ENCODE measurements around the gene UBE2QL1.

Gene UBE2QL1

DNA sequence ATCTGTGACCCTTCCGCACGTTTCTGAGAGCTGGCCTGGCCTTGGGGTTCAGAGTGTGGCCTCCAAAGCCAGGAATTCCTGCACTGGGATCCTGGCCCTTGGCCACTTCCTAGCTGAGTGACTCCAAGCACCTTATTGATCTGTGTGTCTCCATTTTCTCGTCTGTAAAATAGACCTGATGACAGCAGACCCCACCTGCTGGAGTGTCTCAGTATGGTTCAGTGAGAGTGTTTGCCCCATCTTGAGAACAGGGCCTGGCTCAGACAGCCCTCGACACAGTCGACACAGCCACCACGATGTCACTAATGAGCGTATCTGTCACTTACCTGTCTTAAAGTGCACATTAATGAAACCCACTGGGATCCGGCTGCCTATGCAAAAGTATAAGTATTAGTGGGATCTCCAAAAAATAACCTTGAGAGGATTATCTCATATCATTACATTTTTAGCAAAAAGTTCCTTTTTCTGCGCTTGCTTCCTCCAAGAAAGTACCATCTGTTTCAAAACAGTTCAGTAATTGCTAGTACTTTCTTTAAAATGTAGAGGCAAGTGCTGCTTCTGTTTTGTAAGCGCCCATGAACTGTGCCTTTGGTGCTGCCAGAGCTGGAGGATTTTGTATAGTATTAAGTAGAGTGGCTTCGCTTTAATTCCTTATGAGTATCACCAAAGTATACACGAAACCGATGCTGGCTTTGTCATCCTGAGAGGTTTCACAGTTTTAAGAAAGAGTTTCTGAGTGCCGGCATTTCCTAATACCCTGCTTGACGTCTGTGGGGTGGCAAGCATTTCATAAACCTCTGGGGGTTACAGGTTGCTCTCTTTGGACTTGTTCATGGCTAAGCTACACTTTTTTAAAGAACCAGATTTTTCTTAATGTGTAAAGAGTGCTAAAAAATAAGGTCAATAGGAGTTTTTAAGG, 31.7 kb downstream of the UBE2QL1 start:
- DNase-seq = no peak

DNA sequence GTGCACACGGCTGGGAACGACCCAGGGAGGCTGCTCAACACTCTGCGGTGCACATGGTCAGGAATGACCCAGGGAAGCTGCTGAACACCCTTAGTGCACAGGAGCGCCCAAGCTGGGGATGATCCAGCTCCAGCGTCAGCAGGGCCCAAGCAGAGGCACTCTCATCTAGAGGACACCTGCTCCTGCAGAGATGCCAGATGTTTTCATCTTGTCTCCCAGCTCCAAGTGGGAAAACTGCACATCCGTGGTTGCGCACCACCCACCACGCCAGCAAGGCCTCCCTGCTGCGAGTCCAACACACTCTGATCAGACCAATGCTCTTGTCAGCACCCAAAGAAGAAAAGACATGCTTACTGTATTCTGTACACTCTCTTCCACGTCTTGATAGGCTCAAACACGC, 34.1 kb downstream of the UBE2QL1 start:
- no peak for DNase-seq

DNA sequence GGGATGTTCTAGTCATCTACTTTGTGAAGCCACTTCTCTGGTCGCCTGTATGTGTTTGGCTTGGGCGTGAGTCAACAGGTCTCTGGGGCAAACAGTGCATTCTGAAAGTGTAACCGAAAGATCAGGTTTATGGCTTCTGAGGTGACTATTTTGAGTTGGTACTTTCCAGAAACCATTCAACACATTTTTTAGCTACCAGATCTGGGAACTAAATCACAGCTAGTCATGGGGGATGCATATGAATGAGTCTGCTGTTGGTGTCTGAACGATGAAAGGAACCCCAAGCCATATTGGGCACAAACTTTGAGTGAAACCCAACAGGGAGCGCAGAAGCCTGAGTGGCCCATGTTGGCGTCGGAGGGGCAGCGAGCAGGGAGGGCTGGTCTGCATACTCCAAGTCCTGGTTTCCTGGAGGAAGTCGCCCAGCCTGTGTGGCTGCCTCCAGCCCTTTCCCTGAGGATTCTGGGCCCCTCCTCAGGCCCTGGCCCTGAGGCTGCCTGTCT, 35.3 kb downstream of the UBE2QL1 start:
- DNase-seq = no peak

DNA sequence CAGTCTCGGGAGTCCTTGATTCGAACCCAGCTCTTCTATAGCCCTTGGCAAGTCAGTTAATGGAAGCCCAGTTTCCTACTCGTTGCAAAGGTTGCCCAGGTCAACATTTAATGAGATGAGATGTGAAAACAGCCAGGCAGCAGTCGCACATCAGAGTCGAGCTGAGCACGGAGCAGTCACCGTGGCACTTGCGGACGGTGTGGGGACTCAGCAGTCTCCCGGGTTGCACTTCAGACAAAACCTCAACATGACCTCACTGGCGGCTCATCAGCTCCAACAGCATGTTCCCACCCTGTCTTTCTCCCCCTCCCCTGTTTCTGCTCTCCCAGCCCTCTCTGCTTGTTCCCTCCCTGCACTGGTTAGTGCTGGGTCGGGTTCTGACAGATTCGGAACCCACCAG, 35.8 kb downstream of the UBE2QL1 start:
- no peak for DNase-seq

DNA sequence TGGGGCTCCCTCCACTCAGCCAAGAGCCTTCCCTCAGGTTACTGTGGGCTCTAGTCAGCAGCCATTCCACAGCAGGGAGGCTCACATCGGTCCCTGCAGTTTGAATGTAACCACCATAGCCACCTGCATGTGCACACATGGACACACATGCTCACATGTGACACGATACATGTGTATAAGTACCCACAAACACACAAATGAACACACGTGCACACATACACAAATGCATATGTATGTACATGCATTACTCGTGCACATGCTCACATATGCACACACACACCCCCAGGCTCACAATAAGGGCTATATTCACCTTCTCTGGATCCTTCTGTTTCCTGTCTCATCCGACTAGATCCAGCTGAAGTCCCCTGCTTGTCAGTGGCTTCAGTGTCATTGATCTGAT, 36.2 kb downstream of the UBE2QL1 start:
- DNase-seq = no peak

DNA sequence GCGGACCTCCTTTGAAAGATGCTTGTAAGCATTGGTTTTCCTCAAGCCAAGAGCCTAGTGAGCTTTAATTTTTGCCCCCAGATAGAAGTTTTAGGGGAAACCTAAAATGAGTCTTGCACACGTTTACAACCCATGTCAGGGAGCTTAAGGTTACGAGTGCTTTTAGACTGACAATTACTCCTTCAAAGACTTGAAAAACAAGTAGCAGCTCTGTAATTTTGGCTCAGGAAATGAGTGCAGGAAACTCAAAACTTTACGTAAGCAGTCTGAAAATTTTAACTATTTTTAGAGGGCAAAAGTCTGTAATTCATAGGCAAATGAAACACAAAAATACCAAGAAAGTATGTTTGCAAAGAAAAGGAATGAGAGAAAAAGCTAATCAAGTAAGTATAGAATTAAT, 36.8 kb downstream of the UBE2QL1 start:
- peak in 1 of 2 donors; percentile 2 for DNase-seq

DNA sequence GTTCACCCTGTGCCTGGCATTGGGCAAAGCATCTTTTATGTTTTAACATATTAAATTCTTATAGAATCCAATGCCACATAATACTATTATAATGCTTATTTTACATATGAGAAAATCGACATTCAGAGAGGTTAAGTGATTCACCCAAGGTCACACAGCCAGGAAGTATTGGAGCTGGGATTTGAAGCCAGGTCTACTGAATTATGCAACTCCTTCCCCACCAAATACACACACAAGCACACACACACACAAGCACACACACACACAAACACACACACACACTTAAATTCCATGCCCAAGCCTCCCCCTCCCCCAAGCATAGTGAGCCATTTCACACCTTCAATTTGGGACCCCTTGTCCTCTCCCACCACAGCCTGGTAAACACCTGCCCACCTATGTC, 37.4 kb downstream of the UBE2QL1 start:
- DNase-seq = no peak

DNA sequence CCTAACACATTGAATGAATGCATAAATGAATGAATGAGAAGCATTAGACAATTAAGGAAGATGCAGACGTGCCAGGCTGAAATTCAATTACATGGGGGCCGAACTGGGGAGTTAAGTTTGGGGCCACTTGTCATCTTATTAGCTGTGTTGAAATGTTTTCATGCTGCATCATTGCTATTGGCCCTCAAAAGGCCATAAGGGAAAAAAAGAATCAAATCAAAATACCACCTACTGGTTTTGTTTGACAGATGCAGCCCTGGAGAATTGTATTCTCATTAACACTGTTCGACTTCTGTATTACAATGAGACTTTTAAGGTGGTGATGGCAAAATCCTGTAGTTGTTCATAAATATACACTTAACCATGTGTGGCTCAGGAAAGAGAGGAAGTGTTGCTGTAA, 38.4 kb downstream of the UBE2QL1 start:
- DNase-seq = no peak

DNA sequence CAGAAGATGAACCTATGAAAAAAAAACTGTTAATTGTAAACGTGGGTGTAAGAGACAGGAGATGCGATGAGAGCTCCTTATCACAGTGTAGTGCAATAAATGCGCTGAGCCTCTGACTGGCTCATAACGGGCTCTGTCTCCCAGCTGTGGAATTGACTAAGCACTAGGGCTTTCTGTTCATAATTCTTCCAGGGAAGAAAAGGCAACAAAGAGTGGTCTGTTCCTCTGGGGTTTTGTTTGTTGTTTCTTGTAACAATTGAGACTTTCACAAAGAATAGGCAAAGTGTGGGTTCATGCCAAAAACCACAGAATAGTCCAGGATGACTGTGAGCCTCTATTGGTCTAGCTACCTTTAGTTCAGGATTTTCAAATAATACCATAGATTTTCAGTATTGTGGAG, 39.4 kb downstream of the UBE2QL1 start:
- DNase-seq = no peak

DNA sequence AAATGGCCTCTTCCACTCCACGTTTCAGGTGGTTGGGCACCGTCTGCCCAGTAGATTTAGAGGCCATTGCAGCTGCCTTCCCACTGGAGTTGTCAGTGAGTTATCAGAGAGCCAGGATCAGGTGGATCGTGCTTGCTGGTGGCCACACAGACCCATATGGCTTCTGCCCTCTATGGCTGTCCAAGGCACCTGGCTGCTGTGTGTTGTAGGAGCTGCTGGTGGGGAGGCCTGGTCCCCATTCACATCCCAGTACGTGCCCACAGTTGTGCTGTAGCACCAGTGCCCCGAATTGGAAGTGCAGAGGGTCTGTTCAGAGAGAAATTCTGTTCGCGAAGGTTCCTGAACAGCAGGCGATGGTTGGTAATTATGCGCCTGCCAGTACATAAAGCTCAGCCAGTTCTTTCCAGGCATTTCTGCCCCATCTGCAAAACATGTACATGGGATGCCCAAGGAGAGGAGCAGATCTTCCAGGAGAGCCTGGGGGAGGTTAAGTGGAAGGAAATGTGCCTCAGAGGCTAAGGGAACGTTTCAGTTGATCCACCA, 41.1 kb downstream of the UBE2QL1 start:
- DNase-seq = no peak

DNA sequence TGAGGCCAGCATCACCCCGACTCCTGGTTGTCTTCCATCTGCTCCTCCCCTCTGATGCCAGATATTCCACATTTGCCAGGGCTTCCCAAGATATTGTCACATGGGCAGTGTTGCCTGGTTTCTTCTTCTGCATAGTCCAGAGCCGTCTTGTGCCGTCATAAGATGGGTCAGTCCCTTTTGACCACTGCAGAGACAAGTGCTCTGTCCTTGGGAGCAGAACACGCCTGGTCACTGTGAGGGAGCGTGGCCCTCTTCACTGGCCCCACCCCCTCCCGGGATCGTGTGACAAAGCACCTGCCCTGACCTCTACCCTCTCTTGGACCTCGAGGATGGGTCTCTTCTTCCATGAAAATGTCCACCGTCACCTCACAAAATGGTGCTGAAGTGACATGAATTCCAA, 41.6 kb downstream of the UBE2QL1 start:
- no peak for DNase-seq

DNA sequence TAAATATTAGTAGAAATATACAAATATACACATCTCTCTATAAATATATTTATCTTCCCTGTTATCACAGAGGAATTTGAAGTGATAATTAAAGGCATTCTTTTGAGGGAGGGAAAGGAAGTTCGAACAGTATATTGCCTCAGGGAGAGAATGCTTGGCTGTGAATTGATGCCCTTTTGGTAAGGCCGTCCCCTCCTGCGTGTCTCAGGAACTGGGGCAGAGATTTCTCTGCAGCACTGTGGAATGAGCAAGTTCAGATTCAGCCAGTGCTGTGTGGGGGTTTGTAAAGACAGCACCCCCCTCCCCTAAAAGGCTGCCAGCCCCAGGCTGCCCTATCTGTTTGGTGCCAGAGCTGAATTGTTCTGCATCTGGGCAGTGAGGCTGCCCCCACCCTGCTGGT, 42.0 kb downstream of the UBE2QL1 start:
- no peak for DNase-seq

DNA sequence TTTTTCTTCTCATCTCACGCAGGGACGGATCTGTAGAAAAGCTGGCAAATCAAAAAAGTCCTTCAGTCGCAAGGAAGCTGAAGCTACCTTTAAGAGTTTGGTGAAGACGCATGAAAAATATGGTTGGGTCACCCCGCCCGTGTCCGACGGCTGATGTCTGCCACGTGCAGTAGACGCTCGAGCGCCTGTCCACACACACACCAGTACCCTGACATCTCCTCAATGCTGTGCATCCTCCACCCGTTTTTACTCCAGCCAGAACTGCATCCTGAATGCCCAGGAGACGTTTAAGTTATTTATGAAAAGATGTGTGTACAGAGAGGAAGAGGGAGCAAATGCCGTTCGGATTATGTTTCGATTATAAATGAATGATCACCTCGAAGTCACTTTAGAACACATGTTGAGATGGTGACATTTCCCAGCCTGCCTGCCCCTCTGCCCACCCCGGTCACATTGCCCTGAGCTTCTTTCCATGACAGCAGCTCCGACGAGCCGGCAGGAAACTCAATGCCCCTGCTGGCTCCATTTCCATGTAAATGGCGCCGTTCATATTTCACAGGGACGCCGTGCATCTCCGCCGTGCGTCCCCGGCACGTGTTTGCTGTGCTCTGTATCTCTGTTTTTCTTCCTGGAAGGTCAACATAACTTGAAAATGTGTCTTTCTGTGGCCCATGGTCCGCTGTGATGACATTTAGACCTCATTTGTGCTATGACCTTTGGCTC, 42.7 kb downstream of the UBE2QL1 start:
- DNase-seq = no peak

DNA sequence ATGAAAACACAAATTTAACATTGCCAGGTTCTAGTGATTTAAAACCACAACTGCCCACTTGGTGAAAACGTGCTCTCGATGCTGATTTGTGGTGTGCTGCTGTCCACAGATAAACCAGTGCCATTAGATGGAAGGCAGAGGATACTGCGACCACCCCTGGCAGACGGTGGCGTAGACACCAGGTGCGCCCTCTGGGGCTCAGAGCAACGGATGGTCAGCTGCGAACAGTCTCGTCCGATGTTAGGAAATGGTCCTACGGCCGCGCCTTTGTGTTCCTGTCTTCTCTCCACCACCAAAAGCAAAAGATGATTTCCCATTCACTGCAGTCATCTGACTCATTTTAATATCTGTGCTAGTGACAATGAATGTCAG, 43.2 kb downstream of the UBE2QL1 start:
- no peak for DNase-seq

DNA sequence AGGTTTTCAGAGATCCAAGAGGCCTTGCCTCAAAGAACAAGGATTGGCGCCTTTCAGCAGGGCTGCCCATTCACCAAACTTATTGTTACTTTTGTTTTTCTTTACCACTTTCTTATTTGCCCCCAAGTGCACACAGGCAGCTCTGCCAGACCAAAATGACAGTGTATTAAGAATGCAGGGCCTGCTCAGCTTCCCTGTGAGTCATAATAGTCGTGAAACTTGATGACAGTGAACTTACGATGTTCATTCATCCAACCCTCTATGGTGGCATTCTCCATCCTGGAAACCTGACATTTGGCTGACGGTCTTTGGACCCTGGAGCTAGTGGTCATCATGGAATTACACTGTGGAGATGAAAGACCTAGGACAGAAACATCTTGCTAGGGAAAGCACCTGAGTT, 44.3 kb downstream of the UBE2QL1 start:
- DNase-seq = no peak

DNA sequence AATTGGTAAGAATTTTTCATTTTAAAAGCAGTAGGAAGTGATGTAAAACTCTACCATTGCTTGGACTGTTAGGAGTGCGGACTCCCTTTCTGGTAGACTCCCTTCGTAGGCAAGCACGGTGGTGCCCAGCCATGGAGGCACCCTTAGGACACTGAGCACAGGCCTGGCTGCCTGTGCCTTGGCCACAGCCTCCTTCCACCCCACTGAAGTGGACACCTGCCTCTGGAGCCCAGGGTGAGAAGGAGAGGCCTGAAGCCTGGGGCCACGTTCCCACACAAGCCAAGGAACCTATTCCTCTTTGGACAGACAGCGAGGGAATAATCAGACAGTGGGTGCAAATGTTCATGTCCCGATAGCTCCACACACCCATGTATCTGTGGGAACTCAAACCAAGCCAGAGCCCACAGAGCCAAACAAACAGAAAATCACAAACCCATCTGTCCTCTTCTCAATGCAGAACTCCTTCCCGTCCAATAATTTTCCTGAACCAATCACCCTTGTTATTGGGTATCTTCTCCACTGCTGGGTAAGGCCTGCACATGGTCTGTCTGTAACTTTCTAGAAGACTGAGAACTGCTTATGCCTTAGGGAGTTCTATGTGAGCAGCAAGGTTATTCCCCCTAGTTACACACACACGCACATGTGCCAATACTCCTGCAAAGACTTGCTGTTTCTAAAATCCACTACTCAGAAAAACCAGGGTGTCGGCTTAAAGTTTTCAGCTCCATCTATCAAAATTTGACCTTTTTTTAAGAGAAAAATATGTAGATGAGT, 45.2 kb downstream of the UBE2QL1 start:
- no peak for DNase-seq

DNA sequence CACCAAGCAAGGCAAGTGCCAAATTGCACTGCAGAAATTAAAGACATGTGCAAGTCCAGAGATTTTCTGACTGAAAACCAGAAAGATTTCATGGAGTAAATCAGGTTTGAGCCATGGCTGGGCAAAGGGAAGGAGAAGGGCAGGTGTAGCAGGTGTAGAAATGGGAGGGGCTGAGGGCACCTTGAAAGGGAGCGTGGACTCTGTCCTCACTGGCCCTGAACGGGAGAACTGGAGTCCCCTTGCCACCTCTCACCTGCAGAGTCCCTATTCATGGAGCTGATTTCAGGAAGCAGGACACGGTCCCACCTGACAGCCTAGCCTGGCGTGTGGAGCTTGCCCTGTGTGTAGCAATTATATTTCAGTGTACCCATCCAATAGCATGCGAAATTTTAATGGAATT, 46.3 kb downstream of the UBE2QL1 start:
- no peak for DNase-seq

DNA sequence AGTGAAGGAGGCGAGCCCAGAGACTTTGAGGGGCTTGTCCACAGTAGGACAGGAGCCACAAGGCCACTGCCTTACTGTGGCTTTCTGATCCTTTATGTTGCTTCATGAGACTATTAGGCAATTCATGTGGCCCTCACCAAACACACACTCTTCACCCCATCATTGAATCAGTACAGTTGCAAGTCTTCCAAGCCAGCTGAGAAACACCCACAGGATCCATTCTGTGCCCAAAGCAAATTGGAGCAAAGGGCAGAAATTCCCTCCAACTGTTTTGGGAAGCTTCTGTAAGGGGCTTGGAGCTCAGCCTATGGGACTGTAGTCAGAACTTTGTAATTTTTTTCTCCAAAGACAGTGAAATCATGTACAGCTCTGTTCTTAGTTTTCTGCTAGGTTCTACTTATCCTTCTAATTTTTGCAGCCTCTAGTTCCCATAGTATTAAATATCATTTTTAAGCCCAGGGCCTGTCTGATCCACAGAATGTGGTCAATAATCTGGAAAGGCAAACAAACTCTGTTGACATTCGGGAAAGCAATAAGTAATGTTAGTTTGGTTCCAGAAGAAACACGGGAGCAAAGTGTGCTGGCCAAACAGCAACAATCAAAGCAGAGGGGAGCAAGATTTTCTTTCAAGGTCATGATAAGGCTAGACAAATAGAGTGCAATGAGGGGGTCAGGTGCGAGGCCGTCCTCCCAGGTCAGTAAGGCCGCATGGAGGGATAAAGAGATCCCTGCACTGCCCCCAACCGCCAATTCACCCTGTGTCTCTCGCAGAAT, 47.0 kb downstream of the UBE2QL1 start:
- no peak for DNase-seq

DNA sequence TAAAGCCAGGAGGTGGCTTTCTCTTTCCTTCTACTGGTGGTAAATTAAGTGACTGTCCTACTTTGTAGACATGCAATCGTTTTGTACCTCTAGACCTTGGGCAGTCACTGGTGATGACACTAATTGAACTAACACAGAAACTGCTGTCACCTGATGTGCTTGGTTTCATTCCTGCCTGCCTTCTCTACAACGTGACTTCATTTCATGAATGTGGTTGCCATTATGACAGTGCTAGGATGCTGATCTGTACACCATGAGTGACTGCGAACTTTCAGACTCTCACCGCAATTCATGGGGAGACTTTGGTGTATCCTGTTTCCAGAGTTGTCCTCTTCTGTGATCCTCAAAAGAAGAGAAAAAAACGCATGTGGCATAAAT, 47.5 kb downstream of the UBE2QL1 start:
- DNase-seq = no peak

DNA sequence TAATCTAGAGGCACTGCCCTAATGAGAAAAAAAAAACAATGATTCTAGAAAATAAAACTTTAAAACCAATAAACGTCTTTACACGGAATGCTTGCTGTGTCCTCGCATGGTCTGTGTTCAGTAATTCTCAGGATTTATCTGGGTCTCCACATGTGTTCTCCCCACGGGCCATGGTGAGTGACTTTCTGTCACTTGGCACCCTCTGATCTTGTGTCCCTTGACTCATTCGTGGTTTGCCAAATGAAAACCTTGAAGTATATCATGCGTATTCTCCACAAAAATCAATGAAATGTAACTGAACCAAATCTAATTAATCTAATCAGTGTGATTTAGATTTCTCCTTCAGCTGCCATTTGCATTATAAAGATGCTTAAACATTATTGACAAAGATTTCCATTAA, 48.0 kb downstream of the UBE2QL1 start:
- no peak for DNase-seq

DNA sequence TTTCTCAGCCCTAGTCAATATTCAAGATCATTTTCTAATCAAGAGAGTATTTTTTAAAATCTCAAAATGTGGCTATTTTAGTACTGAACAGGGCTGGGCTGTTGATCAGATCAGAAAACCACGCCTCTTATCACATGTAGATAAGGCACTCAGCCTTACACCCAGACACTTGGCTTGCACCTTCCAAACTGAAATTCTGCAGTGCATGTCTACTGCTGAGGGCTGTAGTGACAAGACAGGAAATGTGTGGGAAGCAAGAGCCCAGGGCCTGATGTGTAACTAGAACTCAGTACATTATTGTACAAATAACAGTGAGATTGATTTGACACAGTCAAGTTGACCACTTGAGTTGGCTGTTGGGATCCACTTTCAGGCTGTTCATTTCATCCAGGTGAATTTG, 48.6 kb downstream of the UBE2QL1 start:
- DNase-seq = no peak

DNA sequence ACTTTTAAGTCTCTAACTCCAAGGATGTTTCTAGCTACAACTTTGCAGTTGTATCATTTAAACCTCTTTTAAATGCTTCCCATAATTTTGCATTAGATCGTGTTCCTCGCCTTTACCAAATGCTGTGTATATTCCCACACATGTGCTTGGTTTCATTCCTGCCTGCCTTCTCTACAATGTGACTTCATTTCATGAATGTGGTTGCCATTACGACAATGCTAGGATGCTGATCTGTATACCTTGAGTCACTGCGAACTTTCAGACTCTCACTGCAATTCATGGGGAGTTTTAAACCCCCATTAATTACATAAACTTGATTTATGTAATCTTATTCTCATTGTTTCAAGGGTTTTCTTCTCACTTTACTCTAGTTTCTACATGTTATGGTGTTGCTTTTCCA, 50.3 kb downstream of the UBE2QL1 start:
- DNase-seq = no peak
